Ishikawa (cell line): ENCODE data around the gene TMEM17.

Source experiments
- EP300 ChIP-seq: IDR thresholded peaks from 2 replicates; pipeline ENCODE4 v1.6.1; 2012; ENCODE audit warnings: borderline replicate concordance
- MAX ChIP-seq: IDR thresholded peaks from 2 replicates; pipeline ENCODE4 v1.6.1; 2012
- RAD21 ChIP-seq: IDR thresholded peaks from 2 replicates; pipeline ENCODE4 v1.6.1; 2012; ENCODE audit warnings: low read depth
- REST ChIP-seq: IDR thresholded peaks from 2 replicates; pipeline ENCODE4 v1.6.1; 2012; ENCODE audit warnings: low read depth, mild to moderate bottlenecking
- ZBTB7A ChIP-seq: IDR thresholded peaks from 2 replicates; pipeline ENCODE4 v1.6.1; 2012; ENCODE audit warnings: low read depth

- TF ChIP-seq MAX, result no peak
- TF ChIP-seq RAD21, result no peak
- no peak for TF ChIP-seq EP300
- no peak for TF ChIP-seq REST
- TF ChIP-seq ZBTB7A, result no peak
Measured at GRCh38 chr2:62492048-62492447, 13.9 kb downstream of the TMEM17 start.
